SH-SY5Y (cell line): ENCODE data around the gene AFF3.

Experiments
- GATA2 ChIP-seq: IDR thresholded peaks from 2 replicates; pipeline ENCODE4 v1.6.1; 2011; ENCODE audit warnings: mild to moderate bottlenecking, low read depth, low read length
- GATA3 ChIP-seq: IDR thresholded peaks from 2 replicates; pipeline ENCODE4 v1.6.1; 2011; ENCODE audit warnings: low read depth, mild to moderate bottlenecking, low read length, moderate library complexity

- TF ChIP-seq GATA2 (no peak), GATA3 (no peak)
These were observed 263.6 kb downstream of the AFF3 start for GRCh38 chr2:99878581-99879350.
